ENCODE results near the gene APCDD1L. TPM values are rescaled to one million over a fixed set of nuclear protein-coding genes. Genes with fewer than 3 reads are reported as not detected.

The APCDD1L gene
- total RNA-seq, 1 experiment from 2014 or later: 2.4 TPM

DNA sequence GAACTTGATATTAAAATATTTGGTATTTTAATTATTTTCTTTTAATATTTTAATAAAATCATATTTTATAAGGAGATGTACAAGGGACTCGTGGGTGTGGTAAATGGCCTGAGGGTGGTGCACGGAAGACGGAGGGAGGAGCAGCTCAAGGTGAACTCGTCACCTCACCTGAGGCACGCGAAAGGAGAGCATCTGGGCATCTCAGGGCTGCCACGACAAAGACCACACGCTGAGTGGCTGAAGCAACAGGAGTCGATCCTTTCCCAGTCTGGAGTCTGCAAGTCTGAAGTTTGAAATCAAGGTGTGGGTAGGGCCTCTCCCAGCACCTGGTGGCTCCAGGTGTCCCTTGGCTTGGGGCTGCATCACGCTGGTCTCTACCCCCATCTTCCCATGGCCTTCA lies 39.7 kb downstream of the APCDD1L start:
- Mint-ChIP-seq H3K27me3 (ENCODE audit: low read depth) (peaks cover 4% of the 10 kb centered on the region; the same call in 1 of the 2 replicates), H3K4me1 (no peaks in the 10 kb centered on the region), H3K36me3 (peaks cover 17% of the 10 kb centered on the region), H3K4me3 (no peak overlapping the region), H3K27ac (no peak overlapping the region), H3K9me3 (peaks cover 29% of the 10 kb centered on the region)
- ChIA-PET POLR2A (no interaction called here), CTCF (no interaction called here)
- no peak for ATAC-seq
- TF ChIP-seq, protein P1, sequence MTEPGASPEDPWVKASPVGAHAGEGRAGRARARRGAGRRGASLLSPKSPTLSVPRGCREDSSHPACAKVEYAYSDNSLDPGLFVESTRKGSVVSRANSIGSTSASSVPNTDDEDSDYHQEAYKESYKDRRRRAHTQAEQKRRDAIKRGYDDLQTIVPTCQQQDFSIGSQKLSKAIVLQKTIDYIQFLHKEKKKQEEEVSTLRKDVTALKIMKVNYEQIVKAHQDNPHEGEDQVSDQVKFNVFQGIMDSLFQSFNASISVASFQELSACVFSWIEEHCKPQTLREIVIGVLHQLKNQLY (CRISPR knock-in tag; IDR thresholded peaks at IDR 0.05): no peak
- DNase-seq (ENCODE audit: low spot score): no peak

- ChIA-PET CTCF (interaction anchor here (0.6 kb wide), 1 partner anchor 8 kb away, joined by 3 read pairs; no protein-coding TSS in a partner anchor), POLR2A (no interaction called here)
- peaks cover 4% of the 10 kb centered on the region; the same call in 1 of the 2 replicates for H3K27me3 Mint-ChIP-seq (ENCODE audit: low read depth)
- H3K9me3 Mint-ChIP-seq: peaks cover 25% of the 10 kb centered on the region
- DNase-seq (ENCODE audit: low spot score) (no peak), ATAC-seq (no peak)
- no peak overlapping the region for H3K4me3 Mint-ChIP-seq
- H3K27ac Mint-ChIP-seq: no peak overlapping the region
- H3K36me3 Mint-ChIP-seq: peaks cover 17% of the 10 kb centered on the region
- H3K4me1 Mint-ChIP-seq: no peaks in the 10 kb centered on the region
- TF ChIP-seq RELA (CRISPR knock-in tag; IDR thresholded peaks at IDR 0.05; ENCODE audit: borderline replicate concordance) (no peak), ZNF416 (CRISPR knock-in tag; IDR thresholded peaks at IDR 0.05) (no peak), CTCF (IDR thresholded peaks at IDR 0.05) (no peak), ARID4B (CRISPR knock-in tag; IDR thresholded peaks at IDR 0.05; ENCODE audit: borderline replicate concordance) (no peak), RORB (CRISPR knock-in tag; IDR thresholded peaks at IDR 0.05) (no peak), FOXP1 (CRISPR knock-in tag; IDR thresholded peaks at IDR 0.05; ENCODE audit: borderline replicate concordance) (no peak), ZBTB21 (CRISPR knock-in tag; IDR thresholded peaks at IDR 0.05; ENCODE audit: borderline replicate concordance) (no peak), PRRX2 (CRISPR knock-in tag; IDR thresholded peaks at IDR 0.05) (no peak), TEAD1 (CRISPR knock-in tag; IDR thresholded peaks at IDR 0.05) (no peak), SMAD3 (CRISPR knock-in tag; IDR thresholded peaks at IDR 0.05; ENCODE audit: borderline replicate concordance) (no peak), JAZF1 (CRISPR knock-in tag; IDR thresholded peaks at IDR 0.05) (no peak)
- TF ChIP-seq, protein P2, sequence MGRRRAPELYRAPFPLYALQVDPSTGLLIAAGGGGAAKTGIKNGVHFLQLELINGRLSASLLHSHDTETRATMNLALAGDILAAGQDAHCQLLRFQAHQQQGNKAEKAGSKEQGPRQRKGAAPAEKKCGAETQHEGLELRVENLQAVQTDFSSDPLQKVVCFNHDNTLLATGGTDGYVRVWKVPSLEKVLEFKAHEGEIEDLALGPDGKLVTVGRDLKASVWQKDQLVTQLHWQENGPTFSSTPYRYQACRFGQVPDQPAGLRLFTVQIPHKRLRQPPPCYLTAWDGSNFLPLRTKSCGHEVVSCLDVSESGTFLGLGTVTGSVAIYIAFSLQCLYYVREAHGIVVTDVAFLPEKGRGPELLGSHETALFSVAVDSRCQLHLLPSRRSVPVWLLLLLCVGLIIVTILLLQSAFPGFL (CRISPR knock-in tag; IDR thresholded peaks at IDR 0.05; ENCODE audit: borderline replicate concordance): no peak
- TF ChIP-seq, protein P1 (CRISPR knock-in tag; IDR thresholded peaks at IDR 0.05): no peak
- TF ChIP-seq, protein P3, sequence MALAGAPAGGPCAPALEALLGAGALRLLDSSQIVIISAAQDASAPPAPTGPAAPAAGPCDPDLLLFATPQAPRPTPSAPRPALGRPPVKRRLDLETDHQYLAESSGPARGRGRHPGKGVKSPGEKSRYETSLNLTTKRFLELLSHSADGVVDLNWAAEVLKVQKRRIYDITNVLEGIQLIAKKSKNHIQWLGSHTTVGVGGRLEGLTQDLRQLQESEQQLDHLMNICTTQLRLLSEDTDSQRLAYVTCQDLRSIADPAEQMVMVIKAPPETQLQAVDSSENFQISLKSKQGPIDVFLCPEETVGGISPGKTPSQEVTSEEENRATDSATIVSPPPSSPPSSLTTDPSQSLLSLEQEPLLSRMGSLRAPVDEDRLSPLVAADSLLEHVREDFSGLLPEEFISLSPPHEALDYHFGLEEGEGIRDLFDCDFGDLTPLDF (CRISPR knock-in tag; IDR thresholded peaks at IDR 0.05): no peak
- TF ChIP-seq, protein P4, sequence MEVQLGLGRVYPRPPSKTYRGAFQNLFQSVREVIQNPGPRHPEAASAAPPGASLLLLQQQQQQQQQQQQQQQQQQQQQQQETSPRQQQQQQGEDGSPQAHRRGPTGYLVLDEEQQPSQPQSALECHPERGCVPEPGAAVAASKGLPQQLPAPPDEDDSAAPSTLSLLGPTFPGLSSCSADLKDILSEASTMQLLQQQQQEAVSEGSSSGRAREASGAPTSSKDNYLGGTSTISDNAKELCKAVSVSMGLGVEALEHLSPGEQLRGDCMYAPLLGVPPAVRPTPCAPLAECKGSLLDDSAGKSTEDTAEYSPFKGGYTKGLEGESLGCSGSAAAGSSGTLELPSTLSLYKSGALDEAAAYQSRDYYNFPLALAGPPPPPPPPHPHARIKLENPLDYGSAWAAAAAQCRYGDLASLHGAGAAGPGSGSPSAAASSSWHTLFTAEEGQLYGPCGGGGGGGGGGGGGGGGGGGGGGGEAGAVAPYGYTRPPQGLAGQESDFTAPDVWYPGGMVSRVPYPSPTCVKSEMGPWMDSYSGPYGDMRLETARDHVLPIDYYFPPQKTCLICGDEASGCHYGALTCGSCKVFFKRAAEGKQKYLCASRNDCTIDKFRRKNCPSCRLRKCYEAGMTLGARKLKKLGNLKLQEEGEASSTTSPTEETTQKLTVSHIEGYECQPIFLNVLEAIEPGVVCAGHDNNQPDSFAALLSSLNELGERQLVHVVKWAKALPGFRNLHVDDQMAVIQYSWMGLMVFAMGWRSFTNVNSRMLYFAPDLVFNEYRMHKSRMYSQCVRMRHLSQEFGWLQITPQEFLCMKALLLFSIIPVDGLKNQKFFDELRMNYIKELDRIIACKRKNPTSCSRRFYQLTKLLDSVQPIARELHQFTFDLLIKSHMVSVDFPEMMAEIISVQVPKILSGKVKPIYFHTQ (CRISPR knock-in tag; IDR thresholded peaks at IDR 0.05): no peak
- TF ChIP-seq, protein P5, sequence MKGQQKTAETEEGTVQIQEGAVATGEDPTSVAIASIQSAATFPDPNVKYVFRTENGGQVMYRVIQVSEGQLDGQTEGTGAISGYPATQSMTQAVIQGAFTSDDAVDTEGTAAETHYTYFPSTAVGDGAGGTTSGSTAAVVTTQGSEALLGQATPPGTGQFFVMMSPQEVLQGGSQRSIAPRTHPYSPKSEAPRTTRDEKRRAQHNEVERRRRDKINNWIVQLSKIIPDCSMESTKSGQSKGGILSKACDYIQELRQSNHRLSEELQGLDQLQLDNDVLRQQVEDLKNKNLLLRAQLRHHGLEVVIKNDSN (CRISPR knock-in tag; IDR thresholded peaks at IDR 0.05): no peak
- TF ChIP-seq, protein P6, sequence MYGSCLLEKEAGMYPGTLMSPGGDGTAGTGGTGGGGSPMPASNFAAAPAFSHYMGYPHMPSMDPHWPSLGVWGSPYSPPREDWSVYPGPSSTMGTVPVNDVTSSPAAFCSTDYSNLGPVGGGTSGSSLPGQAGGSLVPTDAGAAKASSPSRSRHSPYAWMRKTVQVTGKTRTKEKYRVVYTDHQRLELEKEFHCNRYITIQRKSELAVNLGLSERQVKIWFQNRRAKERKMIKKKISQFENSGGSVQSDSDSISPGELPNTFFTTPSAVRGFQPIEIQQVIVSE (CRISPR knock-in tag; IDR thresholded peaks at IDR 0.05; ENCODE audit: borderline replicate concordance): no peak
Measured at GRCh38 chr20:58473453-58474425, 41.5 kb downstream of the APCDD1L start.
